Measurements from ENCODE around the gene CAVIN1.

DNA sequence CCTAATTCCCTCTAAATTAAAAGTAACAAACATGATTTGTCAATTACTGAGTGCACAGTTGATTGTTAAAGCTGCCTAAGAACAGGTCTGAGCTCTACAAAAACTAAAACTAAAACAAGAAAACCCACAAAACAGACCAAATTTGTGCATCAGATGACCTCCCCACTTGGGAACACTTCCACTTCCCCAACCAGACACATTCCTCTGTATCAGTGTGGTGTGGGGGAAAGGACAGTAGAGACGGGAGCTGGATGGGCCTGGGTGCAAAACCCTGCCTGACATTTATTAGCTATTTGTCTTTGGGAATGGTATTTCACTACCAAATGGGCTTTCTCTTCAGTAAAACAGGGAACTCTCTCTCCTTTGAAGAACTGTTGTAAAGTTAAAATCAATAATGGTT lies 64.6 kb downstream of the CAVIN1 start:
- TF ChIP-seq, protein P1, sequence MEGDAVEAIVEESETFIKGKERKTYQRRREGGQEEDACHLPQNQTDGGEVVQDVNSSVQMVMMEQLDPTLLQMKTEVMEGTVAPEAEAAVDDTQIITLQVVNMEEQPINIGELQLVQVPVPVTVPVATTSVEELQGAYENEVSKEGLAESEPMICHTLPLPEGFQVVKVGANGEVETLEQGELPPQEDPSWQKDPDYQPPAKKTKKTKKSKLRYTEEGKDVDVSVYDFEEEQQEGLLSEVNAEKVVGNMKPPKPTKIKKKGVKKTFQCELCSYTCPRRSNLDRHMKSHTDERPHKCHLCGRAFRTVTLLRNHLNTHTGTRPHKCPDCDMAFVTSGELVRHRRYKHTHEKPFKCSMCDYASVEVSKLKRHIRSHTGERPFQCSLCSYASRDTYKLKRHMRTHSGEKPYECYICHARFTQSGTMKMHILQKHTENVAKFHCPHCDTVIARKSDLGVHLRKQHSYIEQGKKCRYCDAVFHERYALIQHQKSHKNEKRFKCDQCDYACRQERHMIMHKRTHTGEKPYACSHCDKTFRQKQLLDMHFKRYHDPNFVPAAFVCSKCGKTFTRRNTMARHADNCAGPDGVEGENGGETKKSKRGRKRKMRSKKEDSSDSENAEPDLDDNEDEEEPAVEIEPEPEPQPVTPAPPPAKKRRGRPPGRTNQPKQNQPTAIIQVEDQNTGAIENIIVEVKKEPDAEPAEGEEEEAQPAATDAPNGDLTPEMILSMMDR (tag by site-specific recombination; IDR thresholded peaks at IDR 0.05), result no peak
- TF ChIP-seq, protein P2, sequence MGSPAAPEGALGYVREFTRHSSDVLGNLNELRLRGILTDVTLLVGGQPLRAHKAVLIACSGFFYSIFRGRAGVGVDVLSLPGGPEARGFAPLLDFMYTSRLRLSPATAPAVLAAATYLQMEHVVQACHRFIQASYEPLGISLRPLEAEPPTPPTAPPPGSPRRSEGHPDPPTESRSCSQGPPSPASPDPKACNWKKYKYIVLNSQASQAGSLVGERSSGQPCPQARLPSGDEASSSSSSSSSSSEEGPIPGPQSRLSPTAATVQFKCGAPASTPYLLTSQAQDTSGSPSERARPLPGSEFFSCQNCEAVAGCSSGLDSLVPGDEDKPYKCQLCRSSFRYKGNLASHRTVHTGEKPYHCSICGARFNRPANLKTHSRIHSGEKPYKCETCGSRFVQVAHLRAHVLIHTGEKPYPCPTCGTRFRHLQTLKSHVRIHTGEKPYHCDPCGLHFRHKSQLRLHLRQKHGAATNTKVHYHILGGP (tag by site-specific recombination; IDR thresholded peaks at IDR 0.05), result no peak
- TF ChIP-seq ZNF175 (tag by site-specific recombination; IDR thresholded peaks at IDR 0.05) (no peak), GLI4 (tag by site-specific recombination; IDR thresholded peaks at IDR 0.05) (no peak), ZSCAN30 (tag by site-specific recombination; IDR thresholded peaks at IDR 0.05) (no peak), ZNF169 (tag by site-specific recombination; IDR thresholded peaks at IDR 0.05) (no peak), ZNF433 (tag by site-specific recombination; IDR thresholded peaks at IDR 0.05; ENCODE audit: low read depth) (no peak)
- TF ChIP-seq, protein P3, sequence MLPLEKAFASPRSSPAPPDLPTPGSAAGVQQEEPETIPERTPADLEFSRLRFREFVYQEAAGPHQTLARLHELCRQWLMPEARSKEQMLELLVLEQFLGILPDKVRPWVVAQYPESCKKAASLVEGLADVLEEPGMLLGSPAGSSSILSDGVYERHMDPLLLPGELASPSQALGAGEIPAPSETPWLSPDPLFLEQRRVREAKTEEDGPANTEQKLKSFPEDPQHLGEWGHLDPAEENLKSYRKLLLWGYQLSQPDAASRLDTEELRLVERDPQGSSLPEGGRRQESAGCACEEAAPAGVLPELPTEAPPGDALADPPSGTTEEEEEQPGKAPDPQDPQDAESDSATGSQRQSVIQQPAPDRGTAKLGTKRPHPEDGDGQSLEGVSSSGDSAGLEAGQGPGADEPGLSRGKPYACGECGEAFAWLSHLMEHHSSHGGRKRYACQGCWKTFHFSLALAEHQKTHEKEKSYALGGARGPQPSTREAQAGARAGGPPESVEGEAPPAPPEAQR (tag by site-specific recombination; IDR thresholded peaks at IDR 0.05), result no peak
- TF ChIP-seq, protein P4, sequence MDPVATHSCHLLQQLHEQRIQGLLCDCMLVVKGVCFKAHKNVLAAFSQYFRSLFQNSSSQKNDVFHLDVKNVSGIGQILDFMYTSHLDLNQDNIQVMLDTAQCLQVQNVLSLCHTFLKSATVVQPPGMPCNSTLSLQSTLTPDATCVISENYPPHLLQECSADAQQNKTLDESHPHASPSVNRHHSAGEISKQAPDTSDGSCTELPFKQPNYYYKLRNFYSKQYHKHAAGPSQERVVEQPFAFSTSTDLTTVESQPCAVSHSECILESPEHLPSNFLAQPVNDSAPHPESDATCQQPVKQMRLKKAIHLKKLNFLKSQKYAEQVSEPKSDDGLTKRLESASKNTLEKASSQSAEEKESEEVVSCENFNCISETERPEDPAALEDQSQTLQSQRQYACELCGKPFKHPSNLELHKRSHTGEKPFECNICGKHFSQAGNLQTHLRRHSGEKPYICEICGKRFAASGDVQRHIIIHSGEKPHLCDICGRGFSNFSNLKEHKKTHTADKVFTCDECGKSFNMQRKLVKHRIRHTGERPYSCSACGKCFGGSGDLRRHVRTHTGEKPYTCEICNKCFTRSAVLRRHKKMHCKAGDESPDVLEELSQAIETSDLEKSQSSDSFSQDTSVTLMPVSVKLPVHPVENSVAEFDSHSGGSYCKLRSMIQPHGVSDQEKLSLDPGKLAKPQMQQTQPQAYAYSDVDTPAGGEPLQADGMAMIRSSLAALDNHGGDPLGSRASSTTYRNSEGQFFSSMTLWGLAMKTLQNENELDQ (tag by site-specific recombination; IDR thresholded peaks at IDR 0.05; ENCODE audit: low read depth), result no peak

Data from HEK293 (cell line).